ENCODE data around the gene PIGW. TPM values are rescaled to one million over a fixed set of nuclear protein-coding genes. Genes with fewer than 3 reads are reported as not detected.

Gene PIGW
- total RNA-seq, 1 experiment from 2014 or later: 6.3 TPM

DNA sequence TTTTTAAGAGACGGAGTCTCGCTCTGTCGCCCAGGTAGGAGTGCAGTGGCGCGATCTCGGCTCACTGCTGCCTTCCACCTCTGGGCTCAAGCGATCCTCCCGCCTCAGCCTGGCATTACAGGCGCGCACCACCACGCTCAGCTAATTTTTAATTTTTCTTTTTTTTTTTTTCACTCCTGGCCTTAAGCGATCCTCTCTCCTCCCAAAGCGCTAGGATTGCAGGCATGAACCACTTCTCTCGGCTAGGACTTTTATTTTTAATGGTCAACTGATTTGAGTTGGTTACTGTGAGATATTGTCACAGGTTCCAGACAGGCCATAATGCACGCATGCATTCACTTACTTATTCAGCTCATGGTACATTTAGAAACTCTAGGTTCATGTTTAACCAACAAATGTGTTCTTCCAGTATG, 888 bp downstream of the PIGW start:
- in situ Hi-C loops (cut with HindIII; ENCODE audit: low pct_unique_long_range_greater_than_20kb, low sequenced_read_pairs): no loop called here
- no peak for DNase-seq (ENCODE audit: low read depth)

DNA sequence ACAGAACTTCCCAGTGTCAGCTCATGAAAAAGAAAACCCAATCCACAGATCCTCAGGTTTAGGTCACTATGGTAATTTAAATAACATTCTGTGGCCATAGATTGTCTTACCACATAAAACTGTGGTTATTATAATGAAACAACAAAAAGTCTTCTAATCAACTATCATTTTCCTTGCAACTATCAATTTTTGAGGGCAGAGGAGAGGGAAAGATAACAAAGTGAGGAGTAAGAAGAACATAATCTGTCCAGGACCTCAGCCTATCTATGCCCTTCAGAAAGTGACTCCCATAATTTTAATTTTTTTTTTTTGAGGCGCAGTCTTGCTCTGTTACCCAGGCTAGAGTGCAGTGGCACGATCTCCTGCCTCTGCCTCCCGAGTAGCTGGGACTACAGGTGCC, 5.9 kb downstream of the PIGW start:
- DNase-seq (ENCODE audit: low read depth): no peak
- in situ Hi-C loops (cut with HindIII; ENCODE audit: low pct_unique_long_range_greater_than_20kb, low sequenced_read_pairs): no loop called here

DNA sequence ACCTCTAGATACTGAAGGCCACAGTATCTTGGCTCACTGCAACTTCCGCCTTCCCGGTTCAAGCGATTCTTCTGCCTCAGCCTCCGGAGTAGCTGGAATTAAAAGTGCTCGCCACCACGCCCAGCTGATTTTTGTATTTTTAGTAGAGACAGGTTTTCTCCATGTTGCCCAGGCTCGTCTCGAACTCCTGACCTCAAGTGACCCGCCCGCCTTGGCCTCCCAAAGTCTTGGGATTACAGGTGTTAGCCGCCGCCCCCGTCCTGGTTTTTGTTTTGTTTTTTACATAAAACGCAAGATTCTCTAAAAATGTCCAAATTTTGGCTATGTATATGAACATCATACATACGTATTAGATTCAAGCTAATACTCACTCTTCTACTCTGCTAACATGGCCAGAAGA, 8.0 kb downstream of the PIGW start:
- in situ Hi-C loops (cut with HindIII; ENCODE audit: low pct_unique_long_range_greater_than_20kb, low sequenced_read_pairs): no loop called here
- no peak for DNase-seq (ENCODE audit: low read depth)

DNA sequence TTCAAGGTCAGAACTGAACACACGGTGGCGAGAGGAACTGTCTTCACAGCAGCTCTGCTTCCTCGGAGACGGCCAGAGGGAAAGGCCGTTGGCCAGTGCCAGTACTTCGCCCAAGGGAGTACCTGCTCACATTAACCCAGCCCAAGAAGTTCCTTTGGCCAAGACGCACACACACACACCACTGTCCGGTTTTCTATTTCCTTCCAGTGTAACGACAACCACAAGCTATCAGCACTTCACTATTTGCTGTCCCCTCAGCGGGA, 9.2 kb downstream of the PIGW start:
- peak; percentile 62 for DNase-seq (ENCODE audit: low read depth)
- in situ Hi-C loops (cut with HindIII; ENCODE audit: low pct_unique_long_range_greater_than_20kb, low sequenced_read_pairs): no loop called here

DNA sequence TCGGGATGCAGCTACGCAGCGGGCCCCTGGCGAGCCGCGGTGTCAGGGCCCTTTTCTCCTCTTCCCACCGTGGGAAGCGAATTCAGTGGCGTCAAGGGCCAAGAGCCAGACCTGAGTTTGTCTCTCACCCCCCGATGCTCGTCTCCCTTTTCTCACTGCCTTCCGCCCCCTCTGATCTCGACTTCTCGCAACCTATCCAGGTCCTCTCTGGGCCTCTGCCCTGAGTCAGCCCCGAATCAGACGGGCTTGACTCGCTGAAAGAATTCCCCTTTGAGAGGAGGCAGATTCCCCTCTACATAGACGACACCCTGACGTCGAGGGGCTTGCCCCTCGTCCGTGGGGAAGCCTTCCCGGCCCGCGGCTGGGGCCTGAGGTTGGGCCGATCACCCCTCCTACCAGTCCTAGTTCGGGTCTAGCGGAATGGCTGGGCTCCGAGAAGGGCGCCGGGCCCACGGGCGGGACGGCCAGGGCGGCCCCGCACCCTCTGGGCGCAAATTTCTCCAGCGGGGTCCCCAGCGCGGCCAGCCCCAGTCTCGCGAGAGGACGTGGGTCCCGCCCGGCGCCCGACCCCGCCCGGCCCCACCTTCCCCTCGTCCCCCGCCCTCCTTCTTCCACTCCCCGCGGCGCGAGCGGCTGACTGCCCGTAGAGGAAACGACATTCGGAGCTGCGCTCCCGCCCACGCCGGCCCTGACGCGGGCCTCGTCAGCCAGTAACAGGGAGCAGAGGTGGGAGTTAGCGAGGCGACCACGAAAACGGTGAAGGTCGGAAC, 9.7 kb downstream of the PIGW start, which contains the start of gene GGNBP2:
Gene GGNBP2, plus strand, starts transcription at position 613 of the 770 bp plus-strand sequence. CDS start 806 bp downstream, outside the sequence.
- DNase-seq (ENCODE audit: low read depth): peak; percentile 91
- in situ Hi-C loops (cut with HindIII; ENCODE audit: low pct_unique_long_range_greater_than_20kb, low sequenced_read_pairs): no loop called here

DNA sequence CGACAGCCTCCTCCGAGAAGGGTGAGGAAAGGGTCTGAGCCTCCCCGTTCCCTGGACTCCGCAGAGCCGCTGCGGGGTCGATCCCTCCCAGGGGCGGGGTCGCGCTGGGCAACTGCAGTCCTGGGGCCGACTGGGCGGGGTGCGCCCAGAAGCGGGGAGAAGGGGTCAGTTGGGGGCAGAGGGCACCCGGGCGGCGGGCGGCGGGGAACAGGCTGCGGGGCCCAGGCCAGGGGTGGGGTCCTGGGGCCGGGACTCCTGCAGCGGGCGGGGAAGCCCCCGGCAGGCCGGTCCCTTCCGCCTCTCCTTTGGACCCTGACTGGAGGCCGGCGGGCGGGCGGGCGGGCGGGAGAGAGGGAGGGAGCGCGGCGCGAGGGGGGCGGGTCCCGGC, 10.3 kb downstream of the PIGW start:
- in situ Hi-C loops (cut with HindIII; ENCODE audit: low pct_unique_long_range_greater_than_20kb, low sequenced_read_pairs): no loop called here
- DNase-seq (ENCODE audit: low read depth): no peak

DNA sequence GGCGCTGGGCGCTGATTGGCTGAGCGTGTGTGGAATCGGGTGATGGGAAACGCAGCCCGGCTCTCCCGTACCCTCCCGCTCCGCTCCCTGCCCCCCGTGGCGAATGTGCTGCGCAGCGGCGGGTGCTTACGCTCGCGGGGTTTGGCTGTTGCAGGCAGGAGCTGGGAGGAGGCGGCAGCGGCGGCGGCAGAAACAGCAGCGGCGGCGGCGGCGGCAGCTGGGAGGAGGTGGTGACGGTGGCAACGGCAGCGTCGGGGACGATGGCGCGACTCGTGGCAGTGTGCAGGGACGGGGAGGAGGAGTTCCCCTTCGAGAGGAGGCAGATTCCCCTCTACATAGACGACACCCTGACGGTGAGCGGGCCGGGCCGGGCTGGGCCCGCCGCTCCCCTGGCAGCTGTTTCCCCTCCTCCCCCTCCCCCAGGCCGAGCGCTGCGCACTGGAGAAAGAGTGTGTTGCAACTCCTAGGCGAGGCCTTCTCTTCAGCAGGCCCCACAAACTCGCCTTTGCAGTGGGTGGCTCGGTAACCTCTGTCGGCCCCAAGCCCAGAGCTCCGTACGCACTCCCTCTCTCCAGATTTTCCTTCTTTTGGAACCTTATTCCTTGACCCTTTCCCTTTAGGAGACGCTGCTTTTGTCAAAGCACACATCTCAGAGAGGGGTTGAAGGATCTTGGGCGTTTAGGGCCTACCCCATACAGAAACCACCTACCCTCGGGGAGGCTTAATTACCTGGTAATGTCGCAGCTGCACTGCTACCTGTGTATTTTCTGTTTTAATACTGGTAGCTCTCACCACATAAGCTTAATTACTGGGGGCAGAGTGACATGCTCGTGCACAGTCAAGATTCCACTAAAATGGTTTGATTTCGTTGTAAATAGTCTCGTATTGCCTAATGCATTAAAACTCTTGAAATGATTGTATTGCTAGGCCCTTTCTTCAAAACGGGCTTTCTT, 11.0 kb downstream of the PIGW start:
- DNase-seq (ENCODE audit: low read depth): peak; percentile 97
- in situ Hi-C loops (cut with HindIII; ENCODE audit: low pct_unique_long_range_greater_than_20kb, low sequenced_read_pairs): no loop called here

DNA sequence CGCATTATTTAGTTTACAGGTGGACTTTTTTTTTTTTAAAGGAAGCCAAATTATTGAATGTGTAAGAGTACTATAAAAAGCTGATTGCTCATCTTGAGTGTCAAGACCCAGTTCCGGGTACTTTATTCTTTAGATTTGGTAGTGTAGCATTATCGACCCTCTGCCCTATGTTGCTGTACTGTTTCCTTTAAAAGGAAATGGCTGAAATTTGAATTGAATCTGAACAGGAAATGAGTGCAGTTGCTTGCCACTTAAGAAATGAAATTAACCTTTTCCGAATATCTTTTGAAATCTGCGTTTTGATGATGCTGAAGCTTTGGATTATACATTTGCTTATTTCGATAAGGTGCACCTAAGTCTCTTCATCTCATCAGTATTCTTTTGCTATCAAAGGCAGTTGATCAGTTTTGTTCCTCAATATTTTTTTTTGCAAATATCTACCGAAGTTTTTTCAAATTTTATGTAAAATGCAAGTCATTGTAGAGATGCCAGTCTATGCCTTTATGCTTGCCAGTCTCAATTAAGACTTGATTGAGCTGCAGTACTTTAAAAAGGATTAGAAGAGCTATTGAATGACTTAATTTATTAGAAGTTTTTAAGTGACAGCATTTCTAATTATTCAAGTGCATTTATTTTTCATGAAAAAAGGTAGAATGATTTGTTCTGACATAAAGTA, 11.8 kb downstream of the PIGW start:
- in situ Hi-C loops (cut with HindIII; ENCODE audit: low pct_unique_long_range_greater_than_20kb, low sequenced_read_pairs): no loop called here
- no peak for DNase-seq (ENCODE audit: low read depth)

DNA sequence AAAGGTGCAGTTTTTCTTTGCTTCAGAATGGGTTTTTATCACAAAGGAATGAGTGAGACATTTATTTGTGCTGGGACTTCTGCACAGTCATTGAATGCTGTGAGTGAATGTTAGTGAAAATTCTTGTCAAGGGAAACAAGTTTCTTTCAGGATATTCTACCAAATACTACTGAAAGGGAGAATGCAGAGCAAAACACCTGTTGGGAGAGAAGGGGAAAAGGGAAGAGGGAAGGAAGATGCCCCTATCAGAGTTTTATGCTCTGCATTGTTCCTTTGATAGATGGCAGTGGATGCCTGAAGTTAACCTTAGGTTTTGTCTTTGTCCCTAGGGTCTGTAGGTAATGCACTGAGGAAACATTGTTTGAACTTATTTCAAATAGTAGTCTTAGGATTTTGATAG, 13.0 kb downstream of the PIGW start:
- DNase-seq (ENCODE audit: low read depth): no peak
- in situ Hi-C loops (cut with HindIII; ENCODE audit: low pct_unique_long_range_greater_than_20kb, low sequenced_read_pairs): no loop called here

DNA sequence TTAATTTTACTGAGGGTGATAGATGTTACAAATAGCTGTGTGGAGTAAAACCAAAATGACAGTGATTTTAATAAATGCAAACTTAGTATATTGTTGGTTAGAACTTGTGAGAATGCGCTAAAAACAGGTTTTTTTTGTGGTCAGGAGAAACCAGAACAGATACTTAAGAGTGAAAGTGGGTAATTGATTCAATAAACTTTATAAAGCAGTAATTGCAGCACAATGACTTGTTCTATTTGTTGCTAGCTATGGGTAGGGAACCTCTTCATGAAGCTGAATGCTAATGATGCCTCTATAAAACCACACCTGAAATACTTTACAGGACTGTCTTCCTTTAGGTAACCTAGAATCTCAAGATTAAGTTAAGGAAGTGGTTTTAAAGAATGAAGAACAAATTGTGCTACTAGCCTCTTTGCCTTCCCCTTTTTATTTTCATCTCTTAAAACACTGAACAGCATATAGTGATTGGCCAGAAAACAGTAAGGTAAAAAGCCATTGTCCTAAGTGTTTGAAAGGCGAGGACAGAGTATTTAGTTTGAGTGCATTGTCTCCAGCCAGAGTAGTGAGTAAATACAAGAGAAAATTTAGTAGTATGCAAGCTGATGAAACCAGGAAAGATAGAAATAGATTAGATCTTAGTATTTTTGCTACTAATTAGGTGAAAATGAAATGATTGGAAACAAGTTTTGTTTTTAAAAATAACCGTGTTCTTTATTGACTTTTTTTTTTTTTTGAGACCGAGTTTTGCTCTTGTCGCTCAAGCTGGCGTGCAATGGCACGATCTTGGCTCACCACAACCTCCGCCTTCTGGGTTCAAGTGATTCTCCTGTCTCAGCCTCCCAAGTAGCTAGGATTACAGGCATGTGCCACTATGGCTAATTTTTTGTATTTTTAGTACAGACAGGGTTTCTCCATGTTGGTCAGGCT, 16.0 kb downstream of the PIGW start:
- no peak for DNase-seq (ENCODE audit: low read depth)
- in situ Hi-C loops (cut with HindIII; ENCODE audit: low pct_unique_long_range_greater_than_20kb, low sequenced_read_pairs): no loop called here

DNA sequence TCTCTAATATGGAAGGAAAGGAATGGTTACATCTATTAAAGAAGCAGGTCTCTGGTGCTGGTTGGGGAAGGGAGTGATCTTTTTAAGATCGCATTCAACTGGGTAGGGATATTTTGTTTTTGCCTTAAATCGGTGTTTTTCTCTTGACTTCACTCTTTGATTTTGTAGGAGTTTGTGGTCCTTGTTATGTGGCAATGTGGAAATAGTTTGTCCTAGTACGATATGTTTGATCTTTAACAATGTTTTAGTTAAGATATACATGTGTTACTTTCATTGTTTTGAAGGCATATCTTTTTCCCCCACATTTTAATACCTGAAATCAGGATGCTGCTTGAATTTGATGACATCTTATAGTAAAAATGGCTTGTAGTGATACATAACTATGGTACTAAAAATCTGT, 18.7 kb downstream of the PIGW start:
- in situ Hi-C loops (cut with HindIII; ENCODE audit: low pct_unique_long_range_greater_than_20kb, low sequenced_read_pairs): no loop called here
- DNase-seq (ENCODE audit: low read depth): no peak

DNA sequence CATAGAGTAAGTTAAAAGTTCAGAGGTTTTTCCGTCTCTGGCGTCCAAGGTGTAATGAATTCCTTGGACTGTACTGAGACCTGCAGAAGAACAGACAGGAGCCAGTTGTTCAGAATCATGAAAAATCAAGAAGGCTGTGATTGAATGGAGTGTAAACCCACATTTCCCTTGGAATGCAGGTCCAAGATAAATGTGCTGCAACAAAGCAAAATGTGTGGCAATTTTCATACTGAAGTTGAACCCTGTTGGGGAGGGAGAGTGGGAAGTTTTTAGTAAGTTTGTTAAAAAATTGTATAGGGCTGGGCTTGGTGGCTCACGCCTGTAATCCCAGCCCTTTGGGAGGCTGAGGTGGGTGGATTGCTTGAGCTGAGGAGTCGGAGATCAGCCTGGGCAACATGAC, 31.3 kb downstream of the PIGW start:
- in situ Hi-C loops (cut with HindIII; ENCODE audit: low pct_unique_long_range_greater_than_20kb, low sequenced_read_pairs): no loop called here
- DNase-seq (ENCODE audit: low read depth): no peak

DNA sequence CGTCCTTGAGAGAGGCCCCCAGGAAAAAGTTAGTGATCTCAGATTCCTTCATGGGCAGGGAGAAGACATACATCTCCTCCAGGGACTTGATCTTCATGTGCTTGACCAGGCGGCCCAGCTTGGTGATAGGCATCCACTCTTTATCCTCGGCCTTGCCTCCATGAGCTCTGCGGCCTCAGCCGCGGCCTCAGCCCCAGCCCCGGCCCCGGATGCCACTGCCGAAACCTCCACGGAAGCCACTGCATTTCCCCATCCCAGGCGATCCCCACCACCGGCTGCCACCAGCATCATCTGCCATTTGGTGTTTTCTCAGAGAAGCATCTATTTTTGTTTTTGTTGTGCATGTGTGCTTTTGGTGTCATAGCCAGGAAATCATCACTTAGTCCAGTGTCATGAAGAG, 40.2 kb downstream of the PIGW start:
- in situ Hi-C loops (cut with HindIII; ENCODE audit: low pct_unique_long_range_greater_than_20kb, low sequenced_read_pairs): no loop called here
- DNase-seq (ENCODE audit: low read depth): no peak

DNA sequence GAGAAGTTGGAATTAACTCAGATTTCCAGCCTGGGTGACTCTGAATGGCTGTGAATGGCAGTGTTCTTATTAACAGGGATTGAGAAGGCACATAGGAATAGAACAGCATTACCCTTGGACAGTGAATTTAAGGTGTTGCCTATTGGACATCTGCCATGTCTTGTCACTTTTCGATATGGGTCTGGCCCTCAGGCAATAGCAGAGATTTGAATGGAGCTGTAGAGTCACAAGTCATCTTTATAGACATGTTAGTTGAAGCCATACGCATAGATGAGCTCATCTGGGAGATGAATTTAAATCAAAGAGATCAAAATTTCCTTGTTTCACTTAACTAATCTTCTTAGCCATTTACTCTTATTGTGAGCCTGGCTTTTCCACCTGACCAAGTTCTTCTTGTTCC, 42.0 kb downstream of the PIGW start:
- DNase-seq (ENCODE audit: low read depth): no peak
- in situ Hi-C loops (cut with HindIII; ENCODE audit: low pct_unique_long_range_greater_than_20kb, low sequenced_read_pairs): no loop called here

DNA sequence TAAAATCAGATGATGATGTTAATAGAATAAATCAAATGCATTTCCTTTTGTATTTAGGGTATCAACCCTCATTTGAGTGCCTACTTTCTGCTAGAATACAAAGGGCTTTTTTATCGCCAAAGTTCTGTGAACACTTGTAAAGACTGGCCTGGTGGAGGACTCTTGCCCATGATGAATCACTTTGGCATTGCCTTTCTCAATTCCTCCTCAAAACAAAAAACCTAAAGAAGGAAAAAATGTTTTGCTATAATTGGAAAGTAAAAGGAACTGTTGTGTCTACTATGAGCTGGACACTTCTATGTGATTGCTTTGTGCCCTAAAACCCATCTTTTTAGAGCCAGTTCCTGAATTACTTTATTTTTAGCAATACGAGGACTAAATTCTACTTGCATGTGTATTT, 43.9 kb downstream of the PIGW start:
- no peak for DNase-seq (ENCODE audit: low read depth)
- in situ Hi-C loops (cut with HindIII; ENCODE audit: low pct_unique_long_range_greater_than_20kb, low sequenced_read_pairs): no loop called here

DNA sequence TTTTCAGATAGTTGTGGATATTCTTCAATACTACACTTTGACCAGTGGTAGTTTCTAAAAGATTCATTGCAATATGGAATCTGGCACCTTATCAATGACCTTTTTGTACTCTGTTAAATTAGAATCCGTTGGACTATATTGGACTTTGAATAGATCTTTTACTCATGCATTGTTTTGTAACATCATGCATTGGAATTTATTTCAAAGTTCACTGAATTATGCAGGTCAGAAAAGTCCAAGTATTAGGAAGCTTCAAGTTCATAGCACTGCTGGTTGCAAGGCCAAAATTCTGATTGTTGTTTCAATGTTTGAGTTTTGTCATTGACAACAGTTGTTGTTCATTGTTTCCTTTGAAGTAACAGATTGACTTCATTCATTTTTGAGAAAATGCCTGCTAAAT, 49.0 kb downstream of the PIGW start:
- DNase-seq (ENCODE audit: low read depth): no peak
- in situ Hi-C loops (cut with HindIII; ENCODE audit: low pct_unique_long_range_greater_than_20kb, low sequenced_read_pairs): no loop called here

DNA sequence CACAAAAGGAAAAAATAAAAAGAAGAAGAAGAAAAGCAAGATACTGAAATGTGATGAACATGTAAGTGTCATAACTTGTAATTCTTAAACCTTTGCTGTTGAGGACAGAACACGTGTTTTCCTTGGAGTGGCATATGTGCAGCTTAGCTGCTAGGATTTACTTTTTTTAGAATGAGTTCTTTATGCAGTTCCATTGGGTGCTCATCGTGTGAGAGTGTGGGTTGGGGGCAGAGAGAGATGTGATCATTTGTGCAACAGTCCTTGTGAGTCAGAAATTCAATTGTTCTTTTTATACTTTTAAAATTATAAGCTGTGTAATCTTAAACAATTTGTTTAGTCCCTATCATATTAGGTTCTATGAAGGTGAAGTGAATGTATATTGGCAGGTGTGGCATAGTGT, 51.4 kb downstream of the PIGW start:
- in situ Hi-C loops (cut with HindIII; ENCODE audit: low pct_unique_long_range_greater_than_20kb, low sequenced_read_pairs): no loop called here
- no peak for DNase-seq (ENCODE audit: low read depth)
